HEK293T (cell line): ENCODE measurements around the gene PARVB.

Experiments used
- ARNT ChIP-seq: fragments of 450-650 bp; IDR thresholded peaks from 2 replicates; pipeline ENCODE4 v1.6.1; 2017; ENCODE audit warnings: mild to moderate bottlenecking
- BHLHE40 ChIP-seq: fragments of 450-650 bp; IDR thresholded peaks from 2 replicates; pipeline ENCODE4 v1.6.1; 2016; ENCODE audit warnings: mild to moderate bottlenecking, moderate library complexity, borderline replicate concordance
- CTBP1 ChIP-seq: fragments of 450-650 bp; IDR thresholded peaks from 2 replicates; pipeline ENCODE4 v1.6.1; 2016; ENCODE audit warnings: borderline replicate concordance
- ELF4 ChIP-seq: fragments of 450-650 bp; IDR thresholded peaks from 2 replicates; pipeline ENCODE4 v1.6.1; 2017; ENCODE audit warnings: antibody characterized with exemption
- FOXA1 ChIP-seq: fragments of 450-650 bp; IDR thresholded peaks from 2 replicates; pipeline ENCODE4 v1.6.1; 2016; ENCODE audit warnings: mild to moderate bottlenecking
- FOXK2 ChIP-seq: fragments of 450-650 bp; IDR thresholded peaks from 2 replicates; pipeline ENCODE4 v1.6.1; 2016; ENCODE audit warnings: mild to moderate bottlenecking
- FOXM1 ChIP-seq: fragments of 450-650 bp; IDR thresholded peaks from 2 replicates; pipeline ENCODE4 v1.6.1; 2017; ENCODE audit warnings: mild to moderate bottlenecking, borderline replicate concordance
- HDGF ChIP-seq: fragments of 450-650 bp; IDR thresholded peaks from 2 replicates; pipeline ENCODE4 v1.6.1; 2017; ENCODE audit warnings: antibody characterized with exemption, borderline replicate concordance
- L3MBTL2 ChIP-seq: fragments of 450-650 bp; conservative IDR thresholded peaks from 2 replicates; pipeline ENCODE4 v1.6.1; 2016; ENCODE audit warnings: mild to moderate bottlenecking
- LEF1 ChIP-seq: fragments of 450-650 bp; IDR thresholded peaks from 2 replicates; pipeline ENCODE4 v1.6.1; 2017; ENCODE audit warnings: mild to moderate bottlenecking, borderline replicate concordance
- SP1 ChIP-seq: fragments of 450-650 bp; IDR thresholded peaks from 2 replicates; pipeline ENCODE4 v1.6.1; 2017
- SUZ12 ChIP-seq: fragments of 450-650 bp; IDR thresholded peaks from 2 replicates; pipeline ENCODE4 v1.6.1; 2016; ENCODE audit warnings: mild to moderate bottlenecking
- TARDBP ChIP-seq: fragments of 450-650 bp; IDR thresholded peaks from 2 replicates; pipeline ENCODE4 v1.6.1; 2016

- no peak for TF ChIP-seq FOXK2
- no peak for TF ChIP-seq L3MBTL2
- TF ChIP-seq ELF4: no peak
- TF ChIP-seq SP1: no peak
- TF ChIP-seq BHLHE40: no peak
- no peak for TF ChIP-seq FOXA1
- TF ChIP-seq LEF1: no peak
- TF ChIP-seq CTBP1: no peak
- TF ChIP-seq HDGF: no peak
- TF ChIP-seq FOXM1: no peak
- no peak for TF ChIP-seq SUZ12
- TF ChIP-seq TARDBP: no peak
- no peak for TF ChIP-seq ARNT
Observed at GRCh38 chr22:43996981-43997265, 27.2 kb upstream of the PARVB start.
